ENCODE data around the gene GINS2.

- no peak for TF ChIP-seq CTCF (IDR thresholded peaks at IDR 0.05)
- TF ChIP-seq SP1 (CRISPR knock-in tag; conservative IDR thresholded peaks at IDR 0.05), result no peak
- TF ChIP-seq IRF2 (CRISPR knock-in tag; IDR thresholded peaks at IDR 0.05; ENCODE audit: borderline replicate concordance, low read depth), result no peak
- TF ChIP-seq ATF3 (CRISPR knock-in tag; conservative IDR thresholded peaks at IDR 0.05), result no peak
- no peak for TF ChIP-seq RELA (CRISPR knock-in tag; IDR thresholded peaks at IDR 0.05; ENCODE audit: borderline replicate concordance)
- no peak for TF ChIP-seq ZNF317 (CRISPR knock-in tag; IDR thresholded peaks at IDR 0.05; ENCODE audit: borderline replicate concordance, low read depth)
- TF ChIP-seq NR2C2 (CRISPR knock-in tag; IDR thresholded peaks at IDR 0.05), result no peak
- no peak for TF ChIP-seq FOXP4 (CRISPR knock-in tag; IDR thresholded peaks at IDR 0.05)
- TF ChIP-seq NFE2L1 (CRISPR knock-in tag; IDR thresholded peaks at IDR 0.05), result no peak
- no peak for TF ChIP-seq MAX (CRISPR knock-in tag; IDR thresholded peaks at IDR 0.05)
- no peak for TF ChIP-seq ATF1 (CRISPR knock-in tag; IDR thresholded peaks at IDR 0.05)
- TF ChIP-seq PREB (CRISPR knock-in tag; IDR thresholded peaks at IDR 0.05; ENCODE audit: borderline replicate concordance), result no peak
- TF ChIP-seq ZNF512 (CRISPR knock-in tag; IDR thresholded peaks at IDR 0.05; ENCODE audit: borderline replicate concordance), result no peak
Observed at GRCh38 chr16:85670840-85671239, 17.9 kb downstream of the GINS2 start.
